ENCODE data around the gene SKP2.

SKP2 gene

DNA sequence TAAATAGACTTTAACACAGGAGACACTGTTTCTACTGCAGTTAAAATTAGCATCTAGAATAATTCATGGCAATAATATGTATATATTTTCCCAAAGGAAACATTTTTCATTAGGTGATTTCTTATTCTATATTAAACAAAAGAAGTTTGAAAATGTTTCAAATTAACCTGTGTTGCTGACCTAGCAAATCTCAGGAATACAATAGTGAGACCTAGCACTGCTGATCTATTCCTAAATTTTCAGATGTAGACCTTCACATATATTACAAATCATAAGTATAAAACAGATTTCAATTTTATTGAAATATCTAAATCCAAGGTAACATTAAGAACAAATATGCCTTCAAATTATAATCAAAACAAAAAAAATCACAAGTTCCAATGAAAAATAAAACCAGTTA is 15.3 kb upstream of the SKP2 start:
- no peak overlapping the region for H3K9ac ChIP-seq
- H3K4me1 ChIP-seq, result no peaks in the 10 kb centered on the region
- H3K4me2 ChIP-seq, result no peak overlapping the region
- H3K4me3 ChIP-seq, result no peak overlapping the region
- no peak for TF ChIP-seq Cebpa-rat (IDR thresholded peaks at IDR 0.05)
- peaks cover 25 to 42% (median 33%) of the 10 kb centered on the region in 11 experiments for H3K9me3 ChIP-seq (replicated peaks in 1 of 11)
- no peaks in the 10 kb centered on the region for H3K27me3 ChIP-seq
- no peak overlapping the region for H3K27ac ChIP-seq
- no peaks in the 10 kb centered on the region for H4K20me1 ChIP-seq
- H3K36me3 ChIP-seq, result peaks cover 36 to 71% (median 48%) of the 10 kb centered on the region in 11 experiments

DNA sequence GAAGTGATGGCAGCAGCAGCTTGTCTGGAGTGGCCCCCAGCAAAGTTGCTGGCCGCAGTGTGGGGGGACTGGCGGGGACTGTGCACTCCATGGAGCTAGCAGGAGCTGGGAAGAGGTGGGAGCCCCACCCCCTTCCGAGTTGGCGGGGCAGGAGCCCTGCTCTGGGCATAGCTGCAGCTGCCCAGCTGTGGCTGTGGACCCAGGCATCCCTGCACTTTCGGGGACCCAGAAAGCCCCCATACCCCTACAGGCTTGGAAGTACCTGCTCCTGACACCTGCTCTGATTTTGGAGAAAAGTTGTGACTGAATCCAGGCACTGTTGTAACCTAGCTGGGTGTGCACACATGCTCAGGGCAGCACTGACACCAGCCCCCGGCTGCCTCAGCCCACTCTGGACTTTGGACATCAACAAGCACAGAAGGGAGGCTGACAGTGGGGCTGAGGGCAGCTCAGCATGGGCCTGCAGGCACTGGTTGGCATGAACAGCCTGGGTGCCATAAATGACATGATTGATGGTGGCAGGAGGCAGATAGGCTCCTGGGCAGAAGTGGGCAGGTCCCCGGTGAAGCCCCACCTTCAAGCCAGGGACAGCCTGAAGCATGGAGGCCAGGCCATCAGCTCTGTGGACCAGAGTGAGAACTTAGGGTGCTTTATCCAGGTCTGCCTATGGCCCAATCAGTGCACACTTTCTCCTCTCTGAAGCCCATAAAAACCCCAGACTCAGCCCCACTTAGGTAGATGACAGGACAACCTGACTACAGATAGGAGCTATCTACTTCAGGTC is 12.8 kb upstream of the SKP2 start:
- Histone ChIP-seq H4K20me1 (no peaks in the 10 kb centered on the region), H3K36me3 (peaks cover 44 to 80% (median 59%) of the 10 kb centered on the region in 11 experiments), H3K27me3 (no peaks in the 10 kb centered on the region), H3K4me2 (no peak overlapping the region), H3K9ac (no peak overlapping the region), H3K27ac (no peak overlapping the region), H3K4me1 (no peaks in the 10 kb centered on the region), H3K9me3 (replicated peaks in 1 of 11) (peaks cover 25 to 42% (median 31%) of the 10 kb centered on the region in 11 experiments), H3K4me3 (0 out of 20 replicates have a peak overlapping the region, but pooled peaks of 1 of the 10 experiments have one; percentile 11)
- TF ChIP-seq Cebpa-rat (IDR thresholded peaks at IDR 0.05), result no peak

DNA sequence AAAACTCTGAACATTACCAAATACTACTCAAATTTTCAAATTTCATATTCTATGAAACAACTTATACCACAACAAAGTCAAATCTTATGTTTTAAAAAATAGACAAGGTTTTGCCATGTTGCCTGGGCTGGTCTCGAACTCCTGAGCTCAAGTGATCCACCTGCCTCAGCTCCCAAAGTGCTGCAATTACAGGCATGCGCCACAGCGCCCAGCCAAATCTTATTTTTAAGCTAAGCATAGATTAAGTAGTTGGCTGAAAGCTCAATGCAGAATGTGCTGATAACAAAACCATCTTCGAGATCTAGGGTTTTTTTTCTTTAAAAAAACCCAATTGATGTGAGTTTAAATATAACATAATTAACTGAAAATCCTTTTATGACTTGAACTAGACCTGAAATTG is 6.6 kb upstream of the SKP2 start:
- Histone ChIP-seq H3K4me1 (peaks cover 6 to 14% (median 11%) of the 10 kb centered on the region in 10 experiments), H3K4me3 (no peak overlapping the region), H3K9ac (no peak overlapping the region), H3K4me2 (no peak overlapping the region), H3K9me3 (replicated peaks in 1 of 11) (peaks cover 7 to 17% (median 9%) of the 10 kb centered on the region in 11 experiments), H3K27ac (no peak overlapping the region), H4K20me1 (peaks cover 0 to 5% (median 0%) of the 10 kb centered on the region in 11 experiments; a peak in 2 of 22 replicates), H3K27me3 (no peaks in the 10 kb centered on the region), H3K36me3 (peaks cover 15 to 30% (median 27%) of the 10 kb centered on the region in 11 experiments)
- TF ChIP-seq Cebpa-rat (IDR thresholded peaks at IDR 0.05), result no peak

DNA sequence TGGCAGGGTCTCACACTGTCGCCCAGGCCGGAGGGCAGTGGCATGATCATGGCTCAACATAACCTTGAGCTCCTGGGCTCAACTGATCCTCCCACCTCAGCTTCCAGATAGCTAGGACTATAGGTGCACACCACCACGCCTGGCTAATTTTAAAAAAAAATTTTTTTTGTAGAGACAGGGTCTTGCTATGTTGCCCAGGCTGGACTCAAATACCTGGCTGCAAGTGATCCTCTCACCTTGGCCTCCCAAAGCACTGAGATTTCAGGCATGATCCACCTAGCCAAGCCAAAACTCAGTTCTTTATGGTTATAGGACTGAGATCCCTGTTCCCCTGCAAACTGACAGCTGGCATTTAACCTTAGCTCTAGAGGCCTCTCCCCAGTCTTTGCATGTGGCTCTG is 5.5 kb upstream of the SKP2 start:
- H3K4me3 ChIP-seq, result no peak overlapping the region
- peaks cover 5 to 19% (median 18%) of the 10 kb centered on the region in 11 experiments; a peak in 18 of 22 replicates for H3K36me3 ChIP-seq
- peaks cover 13 to 20% (median 17%) of the 10 kb centered on the region in 10 experiments for H3K4me1 ChIP-seq
- H3K27ac ChIP-seq, result no peak overlapping the region
- no peak for TF ChIP-seq Cebpa-rat (IDR thresholded peaks at IDR 0.05)
- H3K9ac ChIP-seq, result no peak overlapping the region
- no peak overlapping the region for H3K4me2 ChIP-seq
- peaks cover 0 to 9% (median 0%) of the 10 kb centered on the region in 11 experiments; a peak in 3 of 22 replicates for H3K9me3 ChIP-seq (replicated peaks in 1 of 11)
- peaks cover 0 to 5% (median 0%) of the 10 kb centered on the region in 11 experiments; a peak in 2 of 22 replicates for H4K20me1 ChIP-seq
- H3K27me3 ChIP-seq, result no peaks in the 10 kb centered on the region

DNA sequence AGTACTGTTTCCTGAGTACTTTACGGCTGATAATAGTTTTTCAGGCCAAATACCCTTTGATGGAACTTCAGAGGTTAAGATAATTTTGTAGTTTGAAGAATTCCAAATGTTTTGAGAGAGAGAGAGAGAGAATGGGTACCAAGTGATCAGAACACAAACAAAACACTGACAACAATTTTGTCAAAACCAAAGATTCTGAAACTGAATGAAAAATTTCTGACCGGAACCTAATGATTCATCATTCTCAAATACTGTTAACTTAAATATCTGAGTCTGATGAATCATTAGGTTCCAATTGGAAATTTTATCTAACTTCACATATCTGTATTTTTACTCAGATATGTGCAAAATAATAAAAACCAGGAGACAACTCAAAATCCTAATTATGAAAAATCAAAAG is 4.2 kb upstream of the SKP2 start:
- no peak for TF ChIP-seq Cebpa-rat (IDR thresholded peaks at IDR 0.05)
- no peak overlapping the region for H3K4me3 ChIP-seq
- H3K27me3 ChIP-seq, result no peaks in the 10 kb centered on the region
- peaks cover 0 to 5% (median 0%) of the 10 kb centered on the region in 11 experiments; a peak in 1 of 22 replicates for H3K9me3 ChIP-seq (replicated peaks in 1 of 11)
- no peak overlapping the region for H3K27ac ChIP-seq
- peaks cover 3 to 6% (median 5%) of the 10 kb centered on the region in 11 experiments; a peak in 16 of 22 replicates for H3K36me3 ChIP-seq
- no peak overlapping the region for H3K4me2 ChIP-seq
- peaks cover 13 to 20% (median 17%) of the 10 kb centered on the region in 10 experiments for H3K4me1 ChIP-seq
- H4K20me1 ChIP-seq, result peaks cover 0 to 5% (median 0%) of the 10 kb centered on the region in 11 experiments; a peak in 2 of 22 replicates
- H3K9ac ChIP-seq, result no peak overlapping the region

DNA sequence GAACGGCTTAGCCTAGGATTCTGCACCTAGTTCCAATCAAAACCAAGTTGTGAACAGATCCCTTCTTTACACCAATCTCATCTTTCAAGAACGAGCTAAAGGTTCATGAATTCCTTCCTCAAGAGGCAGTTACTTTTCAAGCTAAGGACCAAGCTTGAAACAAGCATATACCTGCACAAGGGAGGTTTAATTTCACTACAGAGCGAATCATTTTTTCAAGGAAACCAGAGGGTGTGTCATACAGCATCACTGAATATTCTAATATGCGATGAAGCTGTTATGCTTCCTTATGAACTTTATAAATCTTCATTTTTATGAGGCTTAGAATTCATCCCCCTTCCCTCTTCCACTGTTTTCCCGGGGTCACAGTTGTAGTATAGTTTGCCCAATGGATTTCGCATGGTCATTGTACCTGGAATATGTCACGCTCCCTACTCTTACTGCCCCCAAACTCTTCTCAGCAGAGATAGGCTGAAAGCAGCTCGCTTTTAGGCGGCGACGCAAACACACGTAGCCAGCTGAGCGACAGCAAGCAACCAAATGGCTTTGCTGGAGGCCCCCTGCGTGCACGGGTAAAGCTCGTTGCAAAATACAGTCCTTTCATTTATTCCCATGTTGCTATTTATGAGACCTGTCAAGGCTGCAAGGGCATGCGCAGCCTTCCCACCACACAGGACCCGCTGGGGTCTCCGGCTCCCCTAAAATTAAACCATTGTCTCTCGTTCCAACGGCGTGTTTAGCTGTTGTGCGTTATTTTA is 1.1 kb upstream of the SKP2 start:
- Histone ChIP-seq H4K20me1 (peaks cover 0 to 5% (median 0%) of the 10 kb centered on the region in 11 experiments; a peak in 2 of 22 replicates), H3K9ac (peak overlapping the region; percentile 86 to 93 (median 90)), H3K36me3 (peaks cover 13 to 30% (median 25%) of the 10 kb centered on the region in 11 experiments), H3K4me3 (peak overlapping the region; percentile 90 to 100 (median 96)), H3K9me3 (replicated peaks in 1 of 11) (no peaks in the 10 kb centered on the region), H3K4me2 (peak overlapping the region; percentile 71 to 93 (median 85)), H3K27ac (peak overlapping the region; percentile 77 to 90 (median 84)), H3K27me3 (no peaks in the 10 kb centered on the region), H3K4me1 (peaks cover 30 to 46% (median 37%) of the 10 kb centered on the region in 10 experiments)
- no peak for TF ChIP-seq Cebpa-rat (IDR thresholded peaks at IDR 0.05)

DNA sequence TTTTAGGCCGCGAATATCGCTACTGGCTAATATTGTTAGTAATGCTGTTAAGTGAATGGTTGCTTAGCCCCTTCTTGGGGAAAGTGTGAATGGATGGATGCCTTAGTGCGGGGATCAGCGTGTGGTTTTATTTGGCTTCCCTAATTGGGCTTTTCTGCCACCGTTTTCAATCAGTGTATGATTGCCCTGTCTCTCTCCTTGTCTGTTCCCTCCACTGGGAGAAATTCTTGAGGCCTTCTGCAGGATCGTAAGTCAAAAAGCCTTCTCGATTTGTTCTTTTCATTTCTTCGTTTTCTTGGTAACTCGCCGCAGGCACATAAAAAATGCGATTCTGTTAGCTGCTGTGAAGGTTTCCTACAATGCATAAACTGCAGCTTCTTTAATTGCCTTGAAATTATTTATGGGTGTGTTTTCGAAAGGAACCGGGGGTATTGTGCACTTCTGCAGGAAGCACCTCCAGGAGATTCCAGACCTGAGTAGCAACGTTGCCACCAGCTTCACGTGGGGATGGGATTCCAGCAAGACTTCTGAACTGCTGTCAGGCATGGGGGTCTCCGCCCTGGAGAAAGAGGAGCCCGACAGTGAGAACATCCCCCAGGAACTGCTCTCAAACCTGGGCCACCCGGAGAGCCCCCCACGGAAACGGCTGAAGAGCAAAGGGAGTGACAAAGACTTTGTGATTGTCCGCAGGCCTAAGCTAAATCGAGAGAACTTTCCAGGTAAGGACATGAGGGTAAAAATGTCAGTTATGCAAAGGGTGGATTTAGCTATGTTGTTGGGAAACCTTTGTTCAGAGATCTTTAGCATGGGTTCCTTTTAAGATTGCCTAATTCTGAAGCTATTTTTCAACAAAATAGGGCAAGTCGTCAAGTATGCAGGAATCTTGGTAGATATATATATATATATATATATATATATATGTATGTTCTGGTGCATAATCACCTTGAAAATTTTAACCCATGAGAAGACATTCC is 700 bp downstream of the SKP2 start:
- no peak for TF ChIP-seq Cebpa-rat (IDR thresholded peaks at IDR 0.05)
- H3K9ac ChIP-seq, result peak overlapping the region; percentile 78 to 93 (median 88)
- H3K4me1 ChIP-seq, result peaks cover 38 to 62% (median 45%) of the 10 kb centered on the region in 10 experiments
- H3K4me3 ChIP-seq, result peak overlapping the region; percentile 90 to 100 (median 96)
- H3K27ac ChIP-seq, result peak overlapping the region in 10 of 11 experiments; percentile 6 to 90 (median 82); a peak in 20 of 22 replicates
- peak overlapping the region; percentile 86 to 99 (median 95) for H3K4me2 ChIP-seq
- H4K20me1 ChIP-seq, result no peaks in the 10 kb centered on the region; a peak in 1 of 22 replicates
- H3K36me3 ChIP-seq, result peaks cover 13 to 48% (median 42%) of the 10 kb centered on the region in 11 experiments
- no peaks in the 10 kb centered on the region for H3K27me3 ChIP-seq
- H3K9me3 ChIP-seq (replicated peaks in 1 of 11), result no peaks in the 10 kb centered on the region

DNA sequence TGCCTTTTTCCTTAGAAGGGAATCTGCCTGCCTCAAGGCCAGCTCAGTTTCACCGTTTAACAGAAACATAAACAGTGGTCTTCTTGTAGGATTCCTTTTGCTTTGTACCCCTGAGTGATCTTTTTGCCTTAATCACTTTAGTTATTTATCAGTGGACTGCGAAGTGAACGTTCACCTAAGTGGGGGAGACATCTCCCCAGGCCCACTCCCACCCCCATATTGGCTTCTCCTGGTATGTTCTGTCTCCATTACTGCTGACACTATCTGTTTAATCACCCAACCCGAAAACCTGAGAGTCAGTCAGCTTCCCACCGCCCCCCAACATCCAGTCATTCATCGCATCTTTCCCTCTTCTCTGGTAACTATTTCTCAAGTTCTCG is 1.4 kb downstream of the SKP2 start:
- no peak for TF ChIP-seq Cebpa-rat (IDR thresholded peaks at IDR 0.05)
- H3K27me3 ChIP-seq, result no peaks in the 10 kb centered on the region
- peak overlapping the region; percentile 78 to 93 (median 88); a peak in 21 of 22 replicates for H3K9ac ChIP-seq
- H4K20me1 ChIP-seq, result peaks cover 0 to 5% (median 0%) of the 10 kb centered on the region in 11 experiments; a peak in 2 of 22 replicates
- H3K9me3 ChIP-seq (replicated peaks in 1 of 11), result no peaks in the 10 kb centered on the region
- H3K4me2 ChIP-seq, result peak overlapping the region; percentile 86 to 99 (median 95)
- H3K36me3 ChIP-seq, result peaks cover 18 to 55% (median 49%) of the 10 kb centered on the region in 11 experiments
- H3K4me3 ChIP-seq, result peak overlapping the region; percentile 90 to 100 (median 96)
- peaks cover 38 to 69% (median 51%) of the 10 kb centered on the region in 10 experiments for H3K4me1 ChIP-seq
- peak overlapping the region in 8 of 11 experiments; percentile 78 to 90 (median 82); a peak in 16 of 22 replicates for H3K27ac ChIP-seq

All from BLaER1 treated with 17β-estradiol and CSF1 and Interleukin-3, amounts not matched to agents 10 nM and 100 nM (cell line).